SK-N-SH treated with all-trans-retinoic acid at 6 μM for 48 hours (cell line): Measurements from ENCODE around the gene ZNF423.

ENCODE experiments used
- ATAC-seq: fragments of 200-7000 bp; cut with Tn5 transposase; 3 replicates; pipeline ENCODE4 v1.9.1; 2020; ENCODE audit warnings: mild to moderate bottlenecking, moderate library complexity
- BACH2 ChIP-seq: fragments of 250-450 bp; sonication (Bioruptor Pico); IDR thresholded peaks from 2 replicates; pipeline ENCODE4 v1.9.0; 2021; ENCODE audit warnings: mild to moderate bottlenecking, borderline replicate concordance
- CSDC2 ChIP-seq: fragments of 250-450 bp; sonication (Bioruptor Pico); IDR thresholded peaks from 2 replicates; pipeline ENCODE4 v1.5.0; 2020; ENCODE audit warnings: mild to moderate bottlenecking, moderate library complexity
- ESRRG ChIP-seq: fragments of 250-450 bp; sonication (Bioruptor Pico); IDR thresholded peaks from 2 replicates; pipeline ENCODE4 v1.6.1; 2021; ENCODE audit warnings: mild to moderate bottlenecking
- GLIS3 ChIP-seq: fragments of 250-450 bp; sonication (Bioruptor Pico); IDR thresholded peaks from 2 replicates; pipeline ENCODE4 v1.5.0; 2020; ENCODE audit warnings: mild to moderate bottlenecking, moderate library complexity
- OSR1 ChIP-seq: fragments of 250-450 bp; sonication (Bioruptor Pico); IDR thresholded peaks from 2 replicates; pipeline ENCODE4 v1.8.0; 2022; ENCODE audit warnings: moderate library complexity, mild to moderate bottlenecking, inconsistent platforms
- PPARA ChIP-seq: fragments of 250-450 bp; sonication (Bioruptor Pico); IDR thresholded peaks from 2 replicates; pipeline ENCODE4 v1.5.0; 2020; ENCODE audit warnings: mild to moderate bottlenecking, borderline replicate concordance
- RARB ChIP-seq: fragments of 250-450 bp; sonication (Bioruptor Pico); IDR thresholded peaks from 2 replicates; pipeline ENCODE4 v1.8.0; 2021; ENCODE audit warnings: mild to moderate bottlenecking, moderate library complexity
- SNAI2 ChIP-seq: fragments of 250-450 bp; sonication (Bioruptor Pico); IDR thresholded peaks from 2 replicates; pipeline ENCODE4 v1.5.0; 2020; ENCODE audit warnings: mild to moderate bottlenecking, moderate library complexity
- TCF4 ChIP-seq: fragments of 250-450 bp; sonication (Bioruptor Pico); IDR thresholded peaks from 2 replicates; pipeline ENCODE4 v1.8.0; 2021; ENCODE audit warnings: mild to moderate bottlenecking, moderate library complexity, borderline replicate concordance
- TOX ChIP-seq: fragments of 250-450 bp; sonication (Bioruptor Pico); IDR thresholded peaks from 2 replicates; pipeline ENCODE4 v1.8.0; 2021; ENCODE audit warnings: mild to moderate bottlenecking, moderate library complexity, borderline replicate concordance
- ZC3H10 ChIP-seq: fragments of 250-450 bp; sonication (Bioruptor Pico); IDR thresholded peaks from 2 replicates; pipeline ENCODE4 v1.5.1; 2021; ENCODE audit warnings: mild to moderate bottlenecking, moderate library complexity
- ZFP3 ChIP-seq: fragments of 250-450 bp; sonication (Bioruptor Pico); IDR thresholded peaks from 2 replicates; pipeline ENCODE4 v1.5.0; 2020; ENCODE audit warnings: mild to moderate bottlenecking, moderate library complexity
- ZFP30 ChIP-seq: fragments of 450-650 bp; formaldehyde crosslinking; IDR thresholded peaks from 2 replicates; pipeline ENCODE4 v1.5.0; 2022; ENCODE audit warnings: mild to moderate bottlenecking, moderate library complexity
- ZNF70 ChIP-seq: fragments of 450-650 bp; formaldehyde crosslinking; IDR thresholded peaks from 2 replicates; pipeline ENCODE4 v1.5.0; 2020; ENCODE audit warnings: mild to moderate bottlenecking, moderate library complexity
- ZNF8 ChIP-seq: fragments of 450-650 bp; formaldehyde crosslinking; IDR thresholded peaks from 2 replicates; pipeline ENCODE4 v1.5.0; 2020; ENCODE audit warnings: mild to moderate bottlenecking, moderate library complexity
- TF ChIP-seq, protein P1 (sequence below): fragments of 250-450 bp; sonication (Bioruptor Pico); IDR thresholded peaks from 2 replicates; pipeline ENCODE4 v1.5.0; 2020; ENCODE audit warnings: mild to moderate bottlenecking, moderate library complexity
- TF ChIP-seq, protein P2 (sequence below): fragments of 250-450 bp; sonication (Bioruptor Pico); IDR thresholded peaks from 2 replicates; pipeline ENCODE4 v1.5.1; 2020; ENCODE audit warnings: low read depth, mild to moderate bottlenecking, moderate library complexity
- TF ChIP-seq, protein P3 (sequence below): fragments of 250-450 bp; sonication (Bioruptor Pico); IDR thresholded peaks from 2 replicates; pipeline ENCODE4 v1.8.0; 2020; ENCODE audit warnings: mild to moderate bottlenecking, moderate library complexity, borderline replicate concordance
- TF ChIP-seq, protein P4 (sequence below): fragments of 250-450 bp; sonication (Bioruptor Pico); IDR thresholded peaks from 2 replicates; pipeline ENCODE4 v1.8.0; 2021; ENCODE audit warnings: low read depth, mild to moderate bottlenecking, moderate library complexity, borderline replicate concordance
- TF ChIP-seq, protein P5 (sequence below): fragments of 250-450 bp; sonication (Bioruptor Pico); IDR thresholded peaks from 2 replicates; pipeline ENCODE4 v1.5.1; 2021; ENCODE audit warnings: mild to moderate bottlenecking, moderate library complexity

Gene ZNF423

DNA sequence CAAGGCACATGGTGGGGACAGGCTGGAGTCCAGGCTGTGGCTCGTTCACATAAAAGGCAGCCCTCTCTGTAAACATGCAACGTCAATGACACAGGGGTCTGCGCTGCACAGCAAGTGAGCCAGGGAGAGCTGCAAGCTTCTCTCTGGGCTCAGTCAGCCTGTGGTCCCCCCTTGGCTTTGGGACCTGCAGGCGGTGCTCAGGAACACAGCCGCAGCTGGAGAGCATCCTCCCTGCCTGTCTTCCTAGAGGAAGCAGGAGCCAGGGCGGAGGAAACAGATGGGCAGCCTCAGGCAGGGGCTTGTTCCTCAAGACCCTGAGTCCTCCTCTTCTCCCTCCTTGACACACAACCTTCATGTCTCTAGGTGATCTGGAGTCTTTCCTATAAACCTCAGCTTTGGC, 254.3 kb downstream of the ZNF423 start:
- TF ChIP-seq, protein P1, sequence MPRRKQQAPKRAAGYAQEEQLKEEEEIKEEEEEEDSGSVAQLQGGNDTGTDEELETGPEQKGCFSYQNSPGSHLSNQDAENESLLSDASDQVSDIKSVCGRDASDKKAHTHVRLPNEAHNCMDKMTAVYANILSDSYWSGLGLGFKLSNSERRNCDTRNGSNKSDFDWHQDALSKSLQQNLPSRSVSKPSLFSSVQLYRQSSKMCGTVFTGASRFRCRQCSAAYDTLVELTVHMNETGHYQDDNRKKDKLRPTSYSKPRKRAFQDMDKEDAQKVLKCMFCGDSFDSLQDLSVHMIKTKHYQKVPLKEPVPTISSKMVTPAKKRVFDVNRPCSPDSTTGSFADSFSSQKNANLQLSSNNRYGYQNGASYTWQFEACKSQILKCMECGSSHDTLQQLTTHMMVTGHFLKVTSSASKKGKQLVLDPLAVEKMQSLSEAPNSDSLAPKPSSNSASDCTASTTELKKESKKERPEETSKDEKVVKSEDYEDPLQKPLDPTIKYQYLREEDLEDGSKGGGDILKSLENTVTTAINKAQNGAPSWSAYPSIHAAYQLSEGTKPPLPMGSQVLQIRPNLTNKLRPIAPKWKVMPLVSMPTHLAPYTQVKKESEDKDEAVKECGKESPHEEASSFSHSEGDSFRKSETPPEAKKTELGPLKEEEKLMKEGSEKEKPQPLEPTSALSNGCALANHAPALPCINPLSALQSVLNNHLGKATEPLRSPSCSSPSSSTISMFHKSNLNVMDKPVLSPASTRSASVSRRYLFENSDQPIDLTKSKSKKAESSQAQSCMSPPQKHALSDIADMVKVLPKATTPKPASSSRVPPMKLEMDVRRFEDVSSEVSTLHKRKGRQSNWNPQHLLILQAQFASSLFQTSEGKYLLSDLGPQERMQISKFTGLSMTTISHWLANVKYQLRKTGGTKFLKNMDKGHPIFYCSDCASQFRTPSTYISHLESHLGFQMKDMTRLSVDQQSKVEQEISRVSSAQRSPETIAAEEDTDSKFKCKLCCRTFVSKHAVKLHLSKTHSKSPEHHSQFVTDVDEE (CRISPR knock-in tag): no peak
- TF ChIP-seq ZC3H10 (CRISPR knock-in tag): no peak
- TF ChIP-seq TOX (CRISPR knock-in tag): no peak
- no peak for TF ChIP-seq CSDC2 (CRISPR knock-in tag)
- no peak for TF ChIP-seq ZFP30
- no peak for TF ChIP-seq ESRRG
- TF ChIP-seq GLIS3 (CRISPR knock-in tag): no peak
- TF ChIP-seq SNAI2 (CRISPR knock-in tag): no peak
- TF ChIP-seq ZFP3: no peak
- TF ChIP-seq, protein P2, sequence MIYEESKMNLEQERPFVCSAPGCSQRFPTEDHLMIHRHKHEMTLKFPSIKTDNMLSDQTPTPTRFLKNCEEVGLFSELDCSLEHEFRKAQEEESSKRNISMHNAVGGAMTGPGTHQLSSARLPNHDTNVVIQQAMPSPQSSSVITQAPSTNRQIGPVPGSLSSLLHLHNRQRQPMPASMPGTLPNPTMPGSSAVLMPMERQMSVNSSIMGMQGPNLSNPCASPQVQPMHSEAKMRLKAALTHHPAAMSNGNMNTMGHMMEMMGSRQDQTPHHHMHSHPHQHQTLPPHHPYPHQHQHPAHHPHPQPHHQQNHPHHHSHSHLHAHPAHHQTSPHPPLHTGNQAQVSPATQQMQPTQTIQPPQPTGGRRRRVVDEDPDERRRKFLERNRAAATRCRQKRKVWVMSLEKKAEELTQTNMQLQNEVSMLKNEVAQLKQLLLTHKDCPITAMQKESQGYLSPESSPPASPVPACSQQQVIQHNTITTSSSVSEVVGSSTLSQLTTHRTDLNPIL (CRISPR knock-in tag): no peak
- TF ChIP-seq TCF4 (CRISPR knock-in tag): no peak
- TF ChIP-seq RARB (CRISPR knock-in tag): no peak
- TF ChIP-seq, protein P3, sequence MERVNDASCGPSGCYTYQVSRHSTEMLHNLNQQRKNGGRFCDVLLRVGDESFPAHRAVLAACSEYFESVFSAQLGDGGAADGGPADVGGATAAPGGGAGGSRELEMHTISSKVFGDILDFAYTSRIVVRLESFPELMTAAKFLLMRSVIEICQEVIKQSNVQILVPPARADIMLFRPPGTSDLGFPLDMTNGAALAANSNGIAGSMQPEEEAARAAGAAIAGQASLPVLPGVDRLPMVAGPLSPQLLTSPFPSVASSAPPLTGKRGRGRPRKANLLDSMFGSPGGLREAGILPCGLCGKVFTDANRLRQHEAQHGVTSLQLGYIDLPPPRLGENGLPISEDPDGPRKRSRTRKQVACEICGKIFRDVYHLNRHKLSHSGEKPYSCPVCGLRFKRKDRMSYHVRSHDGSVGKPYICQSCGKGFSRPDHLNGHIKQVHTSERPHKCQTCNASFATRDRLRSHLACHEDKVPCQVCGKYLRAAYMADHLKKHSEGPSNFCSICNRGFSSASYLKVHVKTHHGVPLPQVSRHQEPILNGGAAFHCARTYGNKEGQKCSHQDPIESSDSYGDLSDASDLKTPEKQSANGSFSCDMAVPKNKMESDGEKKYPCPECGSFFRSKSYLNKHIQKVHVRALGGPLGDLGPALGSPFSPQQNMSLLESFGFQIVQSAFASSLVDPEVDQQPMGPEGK: no peak
- TF ChIP-seq, protein P4, sequence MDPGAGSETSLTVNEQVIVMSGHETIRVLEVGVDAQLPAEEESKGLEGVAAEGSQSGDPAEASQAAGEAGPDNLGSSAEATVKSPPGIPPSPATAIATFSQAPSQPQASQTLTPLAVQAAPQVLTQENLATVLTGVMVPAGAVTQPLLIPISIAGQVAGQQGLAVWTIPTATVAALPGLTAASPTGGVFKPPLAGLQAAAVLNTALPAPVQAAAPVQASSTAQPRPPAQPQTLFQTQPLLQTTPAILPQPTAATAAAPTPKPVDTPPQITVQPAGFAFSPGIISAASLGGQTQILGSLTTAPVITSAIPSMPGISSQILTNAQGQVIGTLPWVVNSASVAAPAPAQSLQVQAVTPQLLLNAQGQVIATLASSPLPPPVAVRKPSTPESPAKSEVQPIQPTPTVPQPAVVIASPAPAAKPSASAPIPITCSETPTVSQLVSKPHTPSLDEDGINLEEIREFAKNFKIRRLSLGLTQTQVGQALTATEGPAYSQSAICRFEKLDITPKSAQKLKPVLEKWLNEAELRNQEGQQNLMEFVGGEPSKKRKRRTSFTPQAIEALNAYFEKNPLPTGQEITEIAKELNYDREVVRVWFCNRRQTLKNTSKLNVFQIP (CRISPR knock-in tag): no peak
- no peak for TF ChIP-seq PPARA
- TF ChIP-seq, protein P5, sequence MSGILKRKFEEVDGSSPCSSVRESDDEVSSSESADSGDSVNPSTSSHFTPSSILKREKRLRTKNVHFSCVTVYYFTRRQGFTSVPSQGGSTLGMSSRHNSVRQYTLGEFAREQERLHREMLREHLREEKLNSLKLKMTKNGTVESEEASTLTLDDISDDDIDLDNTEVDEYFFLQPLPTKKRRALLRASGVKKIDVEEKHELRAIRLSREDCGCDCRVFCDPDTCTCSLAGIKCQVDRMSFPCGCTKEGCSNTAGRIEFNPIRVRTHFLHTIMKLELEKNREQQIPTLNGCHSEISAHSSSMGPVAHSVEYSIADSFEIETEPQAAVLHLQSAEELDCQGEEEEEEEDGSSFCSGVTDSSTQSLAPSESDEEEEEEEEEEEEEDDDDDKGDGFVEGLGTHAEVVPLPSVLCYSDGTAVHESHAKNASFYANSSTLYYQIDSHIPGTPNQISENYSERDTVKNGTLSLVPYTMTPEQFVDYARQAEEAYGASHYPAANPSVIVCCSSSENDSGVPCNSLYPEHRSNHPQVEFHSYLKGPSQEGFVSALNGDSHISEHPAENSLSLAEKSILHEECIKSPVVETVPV (CRISPR knock-in tag): no peak
- no peak for TF ChIP-seq OSR1 (CRISPR knock-in tag)
- no peak for TF ChIP-seq BACH2
- no peak for ATAC-seq

DNA sequence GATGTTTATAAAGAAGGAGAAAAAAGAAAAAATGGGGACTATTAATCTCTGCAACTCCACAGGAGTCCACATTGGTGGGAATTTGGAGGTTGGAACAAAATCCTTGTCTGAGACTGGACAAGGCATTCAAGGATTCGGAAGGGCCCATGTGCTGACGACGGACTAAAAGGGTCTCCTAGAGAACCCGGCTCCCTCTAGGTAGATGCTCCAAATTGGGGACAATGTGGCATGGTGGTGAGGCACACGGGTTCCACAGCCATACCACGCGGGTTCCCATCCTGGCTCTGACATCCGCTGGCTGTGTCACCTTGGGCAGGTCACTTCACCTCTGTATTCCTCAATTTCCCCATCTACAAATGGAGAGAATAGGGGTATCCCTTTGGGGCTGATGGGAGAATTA, 254.9 kb downstream of the ZNF423 start:
- TF ChIP-seq, protein P1 (CRISPR knock-in tag): no peak
- no peak for TF ChIP-seq GLIS3 (CRISPR knock-in tag)
- TF ChIP-seq, protein P4 (CRISPR knock-in tag): no peak
- TF ChIP-seq ESRRG: no peak
- TF ChIP-seq ZNF70 (CRISPR knock-in tag): no peak
- TF ChIP-seq, protein P2 (CRISPR knock-in tag): no peak
- no peak for TF ChIP-seq BACH2
- TF ChIP-seq ZNF8 (CRISPR knock-in tag): no peak
- no peak for TF ChIP-seq PPARA
- no peak for TF ChIP-seq TOX (CRISPR knock-in tag)
- no peak for ATAC-seq
